ENCODE results near the gene GGCT. TPM values are rescaled to one million over a fixed set of nuclear protein-coding genes. Genes with fewer than 3 reads are reported as not detected.

The GGCT gene
- total RNA-seq, 2 experiments from 2014 or later, result 75.7 to 75.9 TPM

GRCh38 chr7:30448461-30449189 is 56.0 kb downstream of the GGCT start:
- ChIA-PET POLR2A (no interaction called here), CTCF (no interaction called here)

- CTCF ChIA-PET, result interaction anchor here (1.2 kb wide), 1 partner anchor 21 kb away, joined by 3 read pairs; no protein-coding TSS in a partner anchor
- POLR2A ChIA-PET, result no interaction called here
These were observed 57.2 kb downstream of the GGCT start for GRCh38 chr7:30447466-30447865.

Other genes with a start within 250 kb of the GGCT start
- gene ZNRF2, start 220.2 kb downstream of the GGCT start, total RNA-seq, result 1 to 10 TPM; 8.5 to 9.4 TPM
- 10 to 100 TPM in 1 of 2 experiments, 1 to 10 TPM in 1; 9.2 to 11.8 TPM for gene NOD1, start 26.0 kb downstream of the GGCT start, total RNA-seq
- 100 to 1,000 TPM; 408 to 421 TPM for gene GARS1, start 90.0 kb upstream of the GGCT start, total RNA-seq
- gene CRHR2, start 177.6 kb upstream of the GGCT start, total RNA-seq, result not detected
- not detected for gene INMT, start 247.3 kb upstream of the GGCT start, total RNA-seq

Data from activated CD8-positive, alpha-beta memory T cell treated with anti-CD3 and anti-CD28 coated beads for 36 hours (primary cell).